DND-41 (cell line): ENCODE data around the gene ZNF471.

Source experiments
- ATAC-seq: fragments of 200-7000 bp; cut with Tn5 transposase; 3 replicates; pipeline ENCODE4 v1.9.1; 2021; ENCODE audit warnings: low read depth; ENCODE audit not compliant: insufficient read depth
- DNase-seq: peaks from one replicate; pipeline ENCODE4 v3.0.0-alpha.2; 2020
- H2AFZ ChIP-seq: 2 replicates; pipeline ENCODE4 v1.6.0; 2012; ENCODE audit warnings: low read depth, low read length
- H3K27ac ChIP-seq: 2 replicates; pipeline ENCODE4 v1.5.1; 2012; ENCODE audit warnings: low read length, inconsistent platforms
- H3K27me3 ChIP-seq: fragments of 200-600 bp; sonication (generic); 2 replicates; pipeline ENCODE4 v1.6.0; 2012; ENCODE audit warnings: low read length, mild to moderate bottlenecking, inconsistent platforms; ENCODE audit not compliant: insufficient read depth, poor library complexity
- H3K36me3 ChIP-seq: 2 replicates; pipeline ENCODE4 v1.5.1; 2012; ENCODE audit warnings: low read length, inconsistent platforms; ENCODE audit not compliant: insufficient read depth
- H3K4me1 ChIP-seq: 2 replicates; pipeline ENCODE4 v1.5.1; 2012; ENCODE audit warnings: mild to moderate bottlenecking, low read length; ENCODE audit not compliant: insufficient read depth
- H3K4me2 ChIP-seq: 2 replicates; pipeline ENCODE4 v1.6.0; 2012; ENCODE audit warnings: mild to moderate bottlenecking, moderate library complexity, low read length, inconsistent platforms; ENCODE audit not compliant: insufficient read depth
- H3K4me3 ChIP-seq, 2 experiments: fragments of 200-600 bp in 1 of 2; shearing (Covaris generic) in 1 of 2; 2 replicates each; pipeline ENCODE4 v1.5.1; 2012 to 2016; ENCODE audit warnings: inconsistent platforms in 2 of 2, low read length in 2 of 2, mild to moderate bottlenecking in 2 of 2, low read depth in 1 of 2, moderate library complexity in 1 of 2
- H3K79me2 ChIP-seq: 2 replicates; pipeline ENCODE4 v1.6.0; 2012; ENCODE audit warnings: low read length, inconsistent platforms; ENCODE audit not compliant: insufficient read depth
- H3K9ac ChIP-seq: 2 replicates; pipeline ENCODE4 v1.6.0; 2012; ENCODE audit warnings: low read depth, mild to moderate bottlenecking, inconsistent platforms, low read length, moderate library complexity
- H3K9me3 ChIP-seq: 2 replicates; pipeline ENCODE4 v1.5.1; 2012; ENCODE audit warnings: low read length, moderate library complexity, mild to moderate bottlenecking, inconsistent platforms; ENCODE audit not compliant: insufficient read depth, severe bottlenecking
- H4K20me1 ChIP-seq: 2 replicates; pipeline ENCODE4 v1.6.0; 2012; ENCODE audit warnings: low read length; ENCODE audit not compliant: insufficient read depth
- EZH2 ChIP-seq: IDR thresholded peaks from 3 replicates; pipeline ENCODE4 v1.6.1; 2012; ENCODE audit warnings: borderline replicate concordance, low read depth, mild to moderate bottlenecking, moderate library complexity, low read length, inconsistent platforms; ENCODE audit not compliant: severe bottlenecking
- TF ChIP-seq, protein P1 (sequence below): IDR thresholded peaks from 2 replicates; pipeline ENCODE4 v1.5.1; 2012; ENCODE audit warnings: borderline replicate concordance, low read length, moderate library complexity, mild to moderate bottlenecking; ENCODE audit not compliant: poor library complexity, severe bottlenecking; ENCODE audit errors: extremely low read depth

ZNF471 gene

DNA sequence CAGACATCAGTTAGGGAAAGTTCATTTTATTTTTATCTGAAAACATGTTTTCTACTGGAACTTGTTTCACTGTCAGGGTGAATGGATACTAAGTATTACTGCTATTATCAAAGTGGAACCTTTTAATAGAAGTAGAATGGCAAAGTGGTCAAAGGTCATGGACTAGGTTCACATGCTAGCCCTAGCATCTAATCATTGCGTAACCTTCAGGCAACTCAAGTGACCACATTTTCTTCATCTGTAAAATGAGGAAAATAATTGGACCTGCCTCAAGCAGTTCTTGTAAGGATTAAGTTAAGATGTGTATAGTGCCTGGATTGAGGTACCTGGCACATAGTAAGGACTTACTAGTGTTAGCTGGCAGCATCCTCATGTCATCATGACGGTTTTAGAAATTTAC, 36.1 kb downstream of the ZNF471 start:
- DNase-seq (no peak), ATAC-seq (no peak)
- Histone ChIP-seq H3K9ac (no peak overlapping the region), H2AFZ (no peak overlapping the region), H3K79me2 (peaks cover 33% of the 10 kb centered on the region), H4K20me1 (no peaks in the 10 kb centered on the region), H3K4me2 (no peak overlapping the region), H3K4me3 (no peak overlapping the region), H3K36me3 (peaks cover 84% of the 10 kb centered on the region), H3K4me1 (peaks cover 25% of the 10 kb centered on the region), H3K27ac (no peak overlapping the region), H3K9me3 (peaks cover 66% of the 10 kb centered on the region), H3K27me3 (no peaks in the 10 kb centered on the region)
- TF ChIP-seq, protein P1, sequence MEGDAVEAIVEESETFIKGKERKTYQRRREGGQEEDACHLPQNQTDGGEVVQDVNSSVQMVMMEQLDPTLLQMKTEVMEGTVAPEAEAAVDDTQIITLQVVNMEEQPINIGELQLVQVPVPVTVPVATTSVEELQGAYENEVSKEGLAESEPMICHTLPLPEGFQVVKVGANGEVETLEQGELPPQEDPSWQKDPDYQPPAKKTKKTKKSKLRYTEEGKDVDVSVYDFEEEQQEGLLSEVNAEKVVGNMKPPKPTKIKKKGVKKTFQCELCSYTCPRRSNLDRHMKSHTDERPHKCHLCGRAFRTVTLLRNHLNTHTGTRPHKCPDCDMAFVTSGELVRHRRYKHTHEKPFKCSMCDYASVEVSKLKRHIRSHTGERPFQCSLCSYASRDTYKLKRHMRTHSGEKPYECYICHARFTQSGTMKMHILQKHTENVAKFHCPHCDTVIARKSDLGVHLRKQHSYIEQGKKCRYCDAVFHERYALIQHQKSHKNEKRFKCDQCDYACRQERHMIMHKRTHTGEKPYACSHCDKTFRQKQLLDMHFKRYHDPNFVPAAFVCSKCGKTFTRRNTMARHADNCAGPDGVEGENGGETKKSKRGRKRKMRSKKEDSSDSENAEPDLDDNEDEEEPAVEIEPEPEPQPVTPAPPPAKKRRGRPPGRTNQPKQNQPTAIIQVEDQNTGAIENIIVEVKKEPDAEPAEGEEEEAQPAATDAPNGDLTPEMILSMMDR: no peak
- no peak for TF ChIP-seq EZH2

DNA sequence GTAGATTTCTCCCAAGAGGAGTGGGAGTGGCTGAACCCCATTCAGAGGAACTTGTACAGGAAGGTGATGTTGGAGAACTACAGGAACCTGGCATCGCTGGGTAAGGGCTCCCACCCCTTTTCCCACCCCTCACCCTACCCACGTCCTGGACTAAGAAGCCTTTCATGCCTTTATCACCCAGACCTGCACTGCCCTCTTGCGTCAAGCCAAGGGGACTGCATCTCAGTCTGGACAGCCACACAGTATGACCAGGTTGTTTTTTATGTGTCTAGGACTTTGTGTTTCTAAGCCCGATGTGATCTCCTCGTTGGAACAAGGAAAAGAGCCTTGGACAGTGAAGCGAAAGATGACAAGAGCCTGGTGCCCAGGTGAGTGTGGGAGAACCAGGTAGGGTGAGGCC, 39.9 kb downstream of the ZNF471 start:
- no peaks in the 10 kb centered on the region for H4K20me1 ChIP-seq
- H3K9me3 ChIP-seq: peaks cover 62% of the 10 kb centered on the region
- TF ChIP-seq, protein P1: peak; percentile 15
- TF ChIP-seq EZH2: no peak
- ATAC-seq (no peak), DNase-seq (no peak)
- peaks cover 93% of the 10 kb centered on the region for H3K36me3 ChIP-seq
- no peak overlapping the region for H3K4me2 ChIP-seq
- H2AFZ ChIP-seq: no peak overlapping the region
- H3K4me3 ChIP-seq: no peak overlapping the region
- no peaks in the 10 kb centered on the region for H3K27me3 ChIP-seq
- H3K9ac ChIP-seq: no peak overlapping the region
- no peaks in the 10 kb centered on the region for H3K4me1 ChIP-seq
- H3K27ac ChIP-seq: no peak overlapping the region
- H3K79me2 ChIP-seq: peaks cover 10% of the 10 kb centered on the region

DNA sequence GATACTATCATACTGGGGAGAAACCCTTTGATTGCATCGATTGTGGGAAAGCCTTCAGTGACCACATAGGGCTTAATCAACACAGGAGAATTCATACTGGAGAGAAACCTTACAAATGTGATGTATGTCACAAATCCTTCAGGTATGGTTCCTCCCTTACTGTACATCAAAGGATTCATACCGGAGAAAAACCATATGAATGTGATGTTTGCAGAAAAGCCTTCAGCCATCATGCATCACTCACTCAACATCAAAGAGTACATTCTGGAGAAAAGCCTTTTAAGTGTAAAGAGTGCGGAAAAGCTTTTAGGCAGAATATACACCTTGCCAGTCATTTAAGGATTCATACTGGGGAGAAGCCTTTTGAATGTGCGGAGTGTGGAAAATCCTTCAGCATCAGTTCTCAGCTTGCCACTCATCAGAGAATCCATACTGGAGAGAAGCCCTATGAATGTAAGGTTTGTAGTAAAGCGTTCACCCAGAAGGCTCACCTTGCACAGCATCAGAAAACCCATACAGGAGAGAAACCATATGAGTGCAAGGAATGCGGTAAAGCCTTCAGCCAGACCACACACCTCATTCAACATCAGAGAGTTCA, 46.7 kb downstream of the ZNF471 start:
- ATAC-seq: no peak
- peaks cover 56% of the 10 kb centered on the region for H3K36me3 ChIP-seq
- H3K9ac ChIP-seq: no peak overlapping the region
- peaks cover 62% of the 10 kb centered on the region for H3K9me3 ChIP-seq
- DNase-seq: no peak
- H3K4me2 ChIP-seq: no peak overlapping the region
- no peaks in the 10 kb centered on the region for H3K4me1 ChIP-seq
- H3K27ac ChIP-seq: no peak overlapping the region
- TF ChIP-seq, protein P1: no peak
- no peak for TF ChIP-seq EZH2
- H4K20me1 ChIP-seq: no peaks in the 10 kb centered on the region
- no peaks in the 10 kb centered on the region for H3K79me2 ChIP-seq
- H2AFZ ChIP-seq: no peak overlapping the region
- no peak overlapping the region for H3K4me3 ChIP-seq
- H3K27me3 ChIP-seq: no peaks in the 10 kb centered on the region
